ENCODE measurements around the gene HNRNPA1. TPM values are rescaled to one million over a fixed set of nuclear protein-coding genes. Genes with fewer than 3 reads are reported as not detected.

Gene HNRNPA1
- total RNA-seq, 4 donors from 2014 or later = 274 to 473 (median 422) TPM

DNA sequence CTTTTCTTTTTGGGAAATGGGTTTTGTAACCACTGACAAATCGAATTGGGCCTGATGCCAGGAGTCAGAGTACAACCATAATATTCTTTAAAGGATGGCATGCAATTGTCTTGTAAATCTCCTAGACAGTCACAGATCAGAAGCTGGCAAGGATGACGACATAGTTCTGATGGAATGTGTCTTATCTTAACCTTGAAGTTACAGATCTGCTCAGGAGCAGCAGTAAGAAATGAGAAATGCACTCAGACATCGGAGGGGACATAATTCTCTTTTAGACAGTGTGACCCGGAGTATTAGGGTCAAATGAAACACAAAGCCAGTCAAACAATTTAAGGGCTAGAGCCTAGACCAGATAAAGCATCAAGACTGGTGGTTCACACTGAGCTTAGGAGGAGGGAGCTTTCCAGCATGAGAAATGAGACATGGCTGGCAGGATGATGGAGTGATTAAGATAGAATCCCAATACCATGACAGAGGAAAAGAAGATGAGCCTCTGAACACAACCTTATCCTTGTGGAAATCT, 18.1 kb upstream of the HNRNPA1 start:
- 45 to 47% methylated on average over 4 of the region's 4 CpGs for WGBS, 2 donors
- no peak for DNase-seq

GRCh38 chr12:54265364-54265812, 15.1 kb upstream of the HNRNPA1 start:
- peaks cover 0 to 24% (median 0%) of the 10 kb centered on the region in 3 donors for H3K4me1 ChIP-seq
- no peak for DNase-seq
- 91 to 94% methylated on average over 3 to 4 of the region's 4 CpGs for WGBS, 2 donors
- TF ChIP-seq POLR2A (IDR thresholded peaks at IDR 0.05) = no peak
- TF ChIP-seq CTCF (IDR thresholded peaks at IDR 0.05) = no peak
- no peaks in the 10 kb centered on the region for H3K9me3 ChIP-seq
- no peak overlapping the region for H3K4me3 ChIP-seq
- intact Hi-C loops (cut with DNase I) = no loop called here
- no peaks in the 10 kb centered on the region for H3K36me3 ChIP-seq
- H3K27me3 ChIP-seq = no peaks in the 10 kb centered on the region
- H3K27ac ChIP-seq = no peak overlapping the region

More for the DNA sequence above, 18.1 kb upstream of the HNRNPA1 start:
- TF ChIP-seq POLR2A (IDR thresholded peaks at IDR 0.05) (no peak), CTCF (IDR thresholded peaks at IDR 0.05) (no peak)
- no peaks in the 10 kb centered on the region for H3K27me3 ChIP-seq
- H3K27ac ChIP-seq = no peak overlapping the region
- peaks cover 0 to 51% (median 5%) of the 10 kb centered on the region in 3 donors for H3K4me1 ChIP-seq
- H3K36me3 ChIP-seq = peaks cover 0 to 1% (median 0%) of the 10 kb centered on the region in 3 donors
- intact Hi-C loops (cut with DNase I) = no loop called here
- H3K9me3 ChIP-seq = no peaks in the 10 kb centered on the region
- no peak overlapping the region for H3K4me3 ChIP-seq

DNA sequence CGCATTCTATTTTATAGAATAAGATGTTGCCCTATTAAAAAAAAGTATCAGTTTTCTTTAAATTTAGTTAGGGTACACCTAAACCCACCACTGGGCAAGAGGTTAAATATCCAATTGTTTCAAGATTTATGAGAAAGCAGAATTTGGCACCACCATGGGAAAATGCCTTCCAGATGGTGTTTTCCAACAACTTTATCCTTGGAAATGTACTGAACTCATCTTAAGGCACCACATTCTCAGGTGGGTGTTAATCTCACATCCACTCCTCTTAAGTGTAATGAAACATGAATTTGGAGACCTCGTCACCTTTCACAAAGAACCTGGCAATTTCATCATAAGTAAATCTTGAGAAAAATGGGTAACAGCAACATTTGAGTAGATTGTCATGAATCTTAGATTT, 13.7 kb upstream of the HNRNPA1 start:
- Histone ChIP-seq H3K27me3 (no peaks in the 10 kb centered on the region), H3K4me1 (peaks cover 0 to 10% (median 0%) of the 10 kb centered on the region in 3 donors), H3K36me3 (no peaks in the 10 kb centered on the region), H3K27ac (no peak overlapping the region), H3K4me3 (no peak overlapping the region), H3K9me3 (no peaks in the 10 kb centered on the region)
- whole genome bisulfite sequencing, 2 donors = 96 to 98% methylated on average over 2 of the region's 2 CpGs
- TF ChIP-seq POLR2A (IDR thresholded peaks at IDR 0.05) (no peak), CTCF (IDR thresholded peaks at IDR 0.05) (no peak)
- DNase-seq = no peak
- intact Hi-C loops (cut with DNase I) = no loop called here

DNA sequence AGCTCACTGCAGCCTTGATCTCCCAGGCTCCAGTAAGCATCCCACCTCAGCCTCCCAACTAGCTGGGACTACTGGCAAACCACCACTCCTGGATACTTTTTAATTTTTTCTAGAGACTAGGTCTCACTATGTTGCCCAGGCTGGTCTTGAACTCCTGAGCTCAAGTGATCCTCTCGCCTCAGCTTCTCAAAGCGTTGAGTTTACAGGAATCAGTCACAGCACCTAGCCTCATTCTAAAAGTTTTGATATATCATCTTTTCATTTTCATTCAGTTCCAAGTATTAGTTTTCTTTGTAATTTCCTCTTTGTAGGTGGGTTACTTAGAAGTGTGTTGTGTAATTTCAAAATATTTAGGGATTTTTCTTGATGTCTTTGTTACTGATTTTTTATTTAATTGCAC, 10.2 kb upstream of the HNRNPA1 start:
- Histone ChIP-seq H3K9me3 (no peaks in the 10 kb centered on the region), H3K4me3 (no peak overlapping the region), H3K27me3 (no peaks in the 10 kb centered on the region), H3K36me3 (peaks cover 0 to 18% (median 0%) of the 10 kb centered on the region in 3 donors), H3K4me1 (no peaks in the 10 kb centered on the region), H3K27ac (no peak overlapping the region)
- TF ChIP-seq POLR2A (IDR thresholded peaks at IDR 0.05) (no peak), CTCF (IDR thresholded peaks at IDR 0.05) (no peak)
- intact Hi-C loops (cut with DNase I) = no loop called here
- no peak for DNase-seq
- 72 to 89% methylated on average over 2 of the region's 2 CpGs for WGBS, 2 donors

- no peaks in the 10 kb centered on the region for H3K9me3 ChIP-seq
- no peak overlapping the region for H3K27ac ChIP-seq
- intact Hi-C loops (cut with DNase I) = no loop called here
- TF ChIP-seq POLR2A (IDR thresholded peaks at IDR 0.05) (no peak), CTCF (IDR thresholded peaks at IDR 0.05) (no peak)
- peaks cover 0 to 18% (median 0%) of the 10 kb centered on the region in 3 donors for H3K36me3 ChIP-seq
- H3K27me3 ChIP-seq = no peaks in the 10 kb centered on the region
- H3K4me3 ChIP-seq = no peak overlapping the region
- WGBS, 2 donors = 58 to 68% methylated on average over 1 of the region's 1 CpG
- DNase-seq = no peak
- peaks cover 0 to 8% (median under 1%) of the 10 kb centered on the region in 3 donors for H3K4me1 ChIP-seq
Observed at GRCh38 chr12:54272214-54272613, 8.3 kb upstream of the HNRNPA1 start.
